Renal cortex interstitium (tissue), 15 donors: ENCODE results near the gene ZNF154. TPM values are rescaled to one million over a fixed set of nuclear protein-coding genes. Genes with fewer than 3 reads are reported as not detected.
"Not testable (repeated sequence)": the region's sequence is repeated elsewhere in the genome, so short reads cannot be mapped to it uniquely, and the experiment has no call there.

Experiments
- DNase-seq, 11 donors: peaks; one replicate each; pipeline ENCODE4 v3.0.0-alpha.2; 2013; ENCODE audit warnings: low read depth in 9 of 11, low spot score in 4 of 11; ENCODE audit errors: extremely low read depth in 1 of 11
- long read RNA-seq, 16 experiments: transcript quantifications; one replicate each; lab custom pipeline, GENCODE V29; 2026
- polyA plus RNA-seq, 3 donors: library from polyadenylated mRNA; unstranded; fragments of 120-200 nt; gene quantifications; one replicate each; pipeline ENCODE4 v1.2.1, GENCODE V29; 2013; ENCODE audit not compliant: insufficient read length in 3 of 3

ZNF154 gene
- polyA plus RNA-seq: 10 to 100 TPM; 26.3 to 36.1 (median 27.7) TPM
- long read RNA-seq, donor 1, full-length matches to known transcripts: 1 of 6 reads
- long read RNA-seq, donor 1, partial matches to known transcripts: 5 of 6 reads
- long read RNA-seq, donor 1, other reads (novel, unspliced or antisense): 0 of 6 reads
- long read RNA-seq, donor 2: 0 reads
- long read RNA-seq, donor 3: 0 reads
- long read RNA-seq, donor 4, partial matches to known transcripts: 10 of 10 reads
- long read RNA-seq, donor 4, other reads (novel, unspliced or antisense): 0 of 10 reads
- long read RNA-seq, donor 5, partial matches to known transcripts: 15 of 21 reads
- long read RNA-seq, donor 5, other reads (novel, unspliced or antisense): 6 of 21 reads
- long read RNA-seq, donor 6, partial matches to known transcripts: 16 of 16 reads
- long read RNA-seq, donor 6, other reads (novel, unspliced or antisense): 0 of 16 reads
- long read RNA-seq, donor 7: 0 reads
- long read RNA-seq, donor 8, partial matches to known transcripts: 36 of 44 reads
- long read RNA-seq, donor 8, other reads (novel, unspliced or antisense): 8 of 44 reads
- long read RNA-seq, donor 9, full-length matches to known transcripts: 1 of 7 reads
- long read RNA-seq, donor 9, partial matches to known transcripts: 6 of 7 reads
- long read RNA-seq, donor 9, other reads (novel, unspliced or antisense): 0 of 7 reads
- long read RNA-seq, donor 10: 0 reads
- long read RNA-seq, donor 11: 0 reads
- long read RNA-seq, donor 12: 0 reads
- long read RNA-seq, donor 13, partial matches to known transcripts: 10 of 10 reads
- long read RNA-seq, donor 13, other reads (novel, unspliced or antisense): 0 of 10 reads
- long read RNA-seq, donor 14, partial matches to known transcripts: 13 of 18 reads
- long read RNA-seq, donor 14, other reads (novel, unspliced or antisense): 5 of 18 reads
- long read RNA-seq, donor 15, partial matches to known transcripts: 8 of 8 reads
- long read RNA-seq, donor 15, other reads (novel, unspliced or antisense): 0 of 8 reads
- long read RNA-seq, donor 16, partial matches to known transcripts: 14 of 14 reads
- long read RNA-seq, donor 16, other reads (novel, unspliced or antisense): 0 of 14 reads

- DNase-seq: peak; percentile 69 to 91 (median 80)
Observed at GRCh38 chr19:57708641-57709361, at the start of gene ZNF154. Gene ZNF154 (minus strand): TSS chr19:57709204. CDS start chr19:57708971, 233 bp downstream.

- no peak for DNase-seq
Observed at GRCh38 chr19:57757941-57758340, 48.9 kb upstream of the ZNF154 start.

GRCh38 chr19:57755031-57755430, 46.0 kb upstream of the ZNF154 start:
- DNase-seq: no peak

GRCh38 chr19:57754091-57754673, 45.2 kb upstream of the ZNF154 start:
- DNase-seq: no peak

GRCh38 chr19:57748029-57748428, 39.0 kb upstream of the ZNF154 start:
- no peak for DNase-seq

- DNase-seq: peak in 1 of 11 donors; percentile 11
Observed at GRCh38 chr19:57747472-57747807, 38.4 kb upstream of the ZNF154 start.

GRCh38 chr19:57746580-57747471, 37.8 kb upstream of the ZNF154 start, which contains the start of gene ZNF776:
Gene ZNF776 (plus strand): TSS chr19:57746815. CDS start chr19:57747059, 244 bp downstream.
- DNase-seq: peak; percentile 78 to 95 (median 90)

GRCh38 chr19:57738770-57739169, 29.8 kb upstream of the ZNF154 start:
- not testable (repeated sequence) for DNase-seq

- DNase-seq: peak in 5 of 11 donors; percentile 20 to 31 (median 21)
Observed at GRCh38 chr19:57738320-57738719, 29.3 kb upstream of the ZNF154 start.

- DNase-seq: no peak
Observed at GRCh38 chr19:57720878-57721277, 11.9 kb upstream of the ZNF154 start.

- no peak for DNase-seq
Observed at GRCh38 chr19:57719901-57720519, 11.0 kb upstream of the ZNF154 start.

- no peak for DNase-seq
Observed at GRCh38 chr19:57719424-57719823, 10.4 kb upstream of the ZNF154 start.

- DNase-seq: no peak
Observed at GRCh38 chr19:57712222-57712621, 3.2 kb upstream of the ZNF154 start.

- no peak for DNase-seq
Observed at GRCh38 chr19:57709616-57710015, 612 bp upstream of the ZNF154 start.

- DNase-seq: no peak
Observed at GRCh38 chr19:57706346-57706745, 2.7 kb downstream of the ZNF154 start.

GRCh38 chr19:57701625-57702024, 7.4 kb downstream of the ZNF154 start:
- no peak for DNase-seq

GRCh38 chr19:57689750-57690149, 19.3 kb downstream of the ZNF154 start:
- no peak for DNase-seq
